Spleen (tissue), 11 donors: ENCODE data around the gene OR1S2. TPM values are rescaled to one million over a fixed set of nuclear protein-coding genes. Genes with fewer than 3 reads are reported as not detected.

Experiments
- DNase-seq: peaks from one replicate; pipeline ENCODE4 v3.0.0-alpha.2; 2020
- H3K27ac ChIP-seq, 8 donors: fragments of 200-600 bp; sonication (generic) in 7 of 8; 1 replicate in 4 of 8; 2 replicates in 4 of 8; pipeline versions ENCODE4 v1.5.0 to v1.8.0; 2016 to 2021; ENCODE audit warnings: inconsistent platforms in 4 of 8, mild to moderate bottlenecking in 4 of 8, moderate library complexity in 1 of 8
- H3K27me3 ChIP-seq, 7 donors: fragments of 200-600 bp; sonication (generic) in 6 of 7; replicated peaks in 1 of 7; 1 replicate in 4 of 7; 2 replicates in 3 of 7; pipeline versions ENCODE4 v1.5.0 to v1.8.0; 2016 to 2021; ENCODE audit warnings: inconsistent platforms in 3 of 7, mild to moderate bottlenecking in 1 of 7
- H3K36me3 ChIP-seq, 6 donors: fragments of 200-600 bp; sonication (generic) in 5 of 6; 1 replicate in 4 of 6; 2 replicates in 2 of 6; pipeline versions ENCODE4 v1.5.0 to v1.8.0; 2016 to 2021; ENCODE audit warnings: inconsistent platforms in 2 of 6
- H3K4me1 ChIP-seq, 6 donors: fragments of 200-600 bp; sonication (generic) in 5 of 6; 1 replicate in 3 of 6; 2 replicates in 3 of 6; pipeline versions ENCODE4 v1.5.0 to v1.8.0; 2016 to 2021; ENCODE audit warnings: inconsistent platforms in 3 of 6
- H3K4me3 ChIP-seq, 8 donors: fragments of 200-600 bp; sonication (generic) in 7 of 8; 1 replicate in 4 of 8; 2 replicates in 4 of 8; pipeline versions ENCODE4 v1.5.0 to v1.8.0; 2016 to 2021; ENCODE audit warnings: inconsistent platforms in 4 of 8, mild to moderate bottlenecking in 4 of 8, moderate library complexity in 2 of 8
- H3K9me3 ChIP-seq, 8 donors: fragments of 200-600 bp; sonication (generic) in 7 of 8; 1 replicate in 4 of 8; 2 replicates in 4 of 8; pipeline versions ENCODE4 v1.5.0 to v1.8.0; 2016 to 2021; ENCODE audit warnings: inconsistent platforms in 4 of 8
- CTCF ChIP-seq, 11 experiments: fragments of 200-600 bp in 7 of 11; fragments of 450-650 bp in 4 of 11; sonication (generic) in 4 of 11; IDR thresholded peaks in 8 of 11; conservative IDR thresholded peaks in 3 of 11; 1 replicate in 7 of 11; 2 replicates in 4 of 11; pipeline versions ENCODE4 v1.4.0 to v1.8.0; 2016 to 2021; ENCODE audit warnings: antibody characterized with exemption in 11 of 11, inconsistent platforms in 4 of 11, mild to moderate bottlenecking in 1 of 11
- POLR2A ChIP-seq, 3 donors: fragments of 450-650 bp; IDR thresholded peaks; one replicate each; pipeline ENCODE4 v1.5.1; 2017; ENCODE audit warnings: antibody characterized with exemption in 3 of 3, mild to moderate bottlenecking in 1 of 3
- POLR2AphosphoS5 ChIP-seq, 3 donors: sonication (generic); formaldehyde crosslinking; IDR thresholded peaks; one replicate each; pipeline ENCODE4 v1.5.1; 2017; ENCODE audit warnings: antibody characterized with exemption in 3 of 3
- WGBS, 5 donors: extraction: QIAGEN DNeasy Blood & Tissue Kit in 3 of 5; methylation state at CpG; one replicate each; pipeline versions ENCODE4 v1.1.5 to v1.1.7; 2013 to 2018; 5-methylcytosine and 5-hydroxymethylcytosine counted together
- intact Hi-C: fragments of 100-400 bp; cut with DNase I; formaldehyde crosslinking; loops from one replicate; pipeline ENCODE4 v1.15.0; 2023; ENCODE audit warnings: low total_unique reads
- polyA plus RNA-seq, 3 donors: library from polyadenylated mRNA; stranded (reverse); fragments of 200-250 nt; gene quantifications; one replicate each; pipeline ENCODE4 v1.2.1, GENCODE V29; 2013
- total RNA-seq, 7 donors: library from RNA; depleted of rRNA in 3 of 7; stranded (reverse); fragments of >200 nt in 3 of 7; fragmentation: NEBNext Ultra II Directional in 4 of 7; extraction: Animal tissue kit (Norgen Biotek cat#: 25700) in 4 of 7; gene quantifications; one replicate each; pipeline versions ENCODE4 v1.1.0 to v1.2.1, GENCODE V29; 2016 to 2021
- donor health status: healthy with polysubstance abuse.
- donor health status: DM: no; HTN: no; CAD: no; lungs with moderate emphysema.
- donor health status: DM: no; HTN: no; CAD: no.
- donor health status: Bipolar disorder and iron deficiency.
- donor health status: healthy.
- donor health status: DM: no; HTN: no; CAD: no.
- donor health status: DM: yes; HTN: yes; CAD: no.

The OR1S2 gene
- total and polyA plus RNA-seq, 10 donors: not detected

- no peak for TF ChIP-seq POLR2A (IDR thresholded peaks at IDR 0.05)
- TF ChIP-seq POLR2AphosphoS5 (IDR thresholded peaks at IDR 0.05): no peak
- no peak for TF ChIP-seq CTCF (IDR thresholded peaks at IDR 0.05 in 8 of 11, conservative IDR thresholded peaks at IDR 0.05 in 3 of 11)
- Histone ChIP-seq H3K4me1 (no peaks in the 10 kb centered on the region), H3K27ac (no peak overlapping the region), H3K27me3 (no peaks in the 10 kb centered on the region), H3K36me3 (no peaks in the 10 kb centered on the region), H3K9me3 (peaks cover 0 to 17% (median 8%) of the 10 kb centered on the region in 8 donors), H3K4me3 (no peak overlapping the region)
- intact Hi-C loops: no loop called here
- no peak for DNase-seq
- 74 to 83% (median 78%) methylated on average over 3 of the region's 3 CpGs for WGBS, 5 donors
These were observed 11.7 kb downstream of the OR1S2 start for GRCh38 chr11:58192229-58192628.

GRCh38 chr11:58188770-58189169 lies 15.2 kb downstream of the OR1S2 start, which contains the start of gene OR9Q2:
Gene OR9Q2, plus strand, starts transcription at chr11:58189070. Its CDS starts 1,421 bp downstream, at chr11:58190491.
- 74 to 88% (median 81%) methylated on average over 2 of the region's 2 CpGs for WGBS, 5 donors
- Histone ChIP-seq H3K27me3 (no peaks in the 10 kb centered on the region), H3K9me3 (no peaks in the 10 kb centered on the region), H3K27ac (no peak within 1 kb of the TSS), H3K4me3 (no peak within 1 kb of the TSS), H3K36me3 (no peaks in the 10 kb centered on the region), H3K4me1 (no peaks in the 10 kb centered on the region)
- intact Hi-C loops: no loop called here
- DNase-seq: no peak
- TF ChIP-seq POLR2A (IDR thresholded peaks at IDR 0.05): no peak
- no peak for TF ChIP-seq CTCF (IDR thresholded peaks at IDR 0.05 in 8 of 11, conservative IDR thresholded peaks at IDR 0.05 in 3 of 11)
- no peak for TF ChIP-seq POLR2AphosphoS5 (IDR thresholded peaks at IDR 0.05)

GRCh38 chr11:58186938-58187337 lies 17.0 kb downstream of the OR1S2 start:
- DNase-seq: no peak
- H3K36me3 ChIP-seq: no peaks in the 10 kb centered on the region
- H3K4me1 ChIP-seq: no peaks in the 10 kb centered on the region
- no peaks in the 10 kb centered on the region for H3K9me3 ChIP-seq
- TF ChIP-seq POLR2A (IDR thresholded peaks at IDR 0.05) (no peak), POLR2AphosphoS5 (IDR thresholded peaks at IDR 0.05) (no peak), CTCF (IDR thresholded peaks at IDR 0.05 in 8 of 11, conservative IDR thresholded peaks at IDR 0.05 in 3 of 11) (no peak)
- H3K4me3 ChIP-seq: no peak overlapping the region
- H3K27ac ChIP-seq: no peak overlapping the region
- WGBS, 5 donors: 89 to 97% (median 93%) methylated on average over 4 of the region's 4 CpGs
- no peaks in the 10 kb centered on the region for H3K27me3 ChIP-seq
- intact Hi-C loops: no loop called here

GRCh38 chr11:58179648-58180047 lies 24.3 kb downstream of the OR1S2 start:
- 74 to 88% (median 83%) methylated on average over 7 of the region's 7 CpGs for WGBS, 5 donors
- H3K4me1 ChIP-seq: no peaks in the 10 kb centered on the region
- DNase-seq: no peak
- intact Hi-C loops: no loop called here
- H3K4me3 ChIP-seq: no peak overlapping the region
- H3K9me3 ChIP-seq: no peaks in the 10 kb centered on the region
- TF ChIP-seq POLR2AphosphoS5 (IDR thresholded peaks at IDR 0.05) (no peak), CTCF (IDR thresholded peaks at IDR 0.05 in 8 of 11, conservative IDR thresholded peaks at IDR 0.05 in 3 of 11) (no peak), POLR2A (IDR thresholded peaks at IDR 0.05) (no peak)
- H3K36me3 ChIP-seq: no peaks in the 10 kb centered on the region
- no peak overlapping the region for H3K27ac ChIP-seq
- peaks cover 0 to 15% (median 0%) of the 10 kb centered on the region in 7 donors for H3K27me3 ChIP-seq
